Activated CD8-positive, alpha-beta memory T cell treated with anti-CD3 and anti-CD28 coated beads for 36 hours (primary cell): Measurements from ENCODE around the gene GPRIN3. TPM values are rescaled to one million over a fixed set of nuclear protein-coding genes. Genes with fewer than 3 reads are reported as not detected.
"Not testable (repeated sequence)": the region's sequence is repeated elsewhere in the genome, so short reads cannot be mapped to it uniquely, and the experiment has no call there.

Experiments used
- CTCF ChIA-PET: fragments of 350-600 bp; sonication (Branson Sonifier 250); formaldehyde crosslinking; loops from one replicate; lab custom pipeline; 2021; ENCODE audit warnings: antibody characterized with exemption; lab: Charles Lee
- POLR2A ChIA-PET: fragments of 350-600 bp; sonication (Branson Sonifier 250); formaldehyde crosslinking; loops from one replicate; lab custom pipeline; 2021; ENCODE audit warnings: antibody characterized with exemption; lab: Charles Lee
- total RNA-seq, 2 experiments: library from RNA; stranded (reverse); gene quantifications; one replicate each; pipeline ENCODE4 v1.2.3, GENCODE V29; 2021

GPRIN3 gene
- total RNA-seq, 2 experiments from 2014 or later, result 18.8 to 19.0 TPM

GRCh38 chr4:89213382-89213701 is 94.3 kb downstream of the GPRIN3 start:
- POLR2A ChIA-PET, result no interaction called here
- CTCF ChIA-PET, result no interaction called here

- POLR2A ChIA-PET, result no interaction called here
- CTCF ChIA-PET, result no interaction called here
Observed at GRCh38 chr4:89212666-89213381, 94.8 kb downstream of the GPRIN3 start.

DNA sequence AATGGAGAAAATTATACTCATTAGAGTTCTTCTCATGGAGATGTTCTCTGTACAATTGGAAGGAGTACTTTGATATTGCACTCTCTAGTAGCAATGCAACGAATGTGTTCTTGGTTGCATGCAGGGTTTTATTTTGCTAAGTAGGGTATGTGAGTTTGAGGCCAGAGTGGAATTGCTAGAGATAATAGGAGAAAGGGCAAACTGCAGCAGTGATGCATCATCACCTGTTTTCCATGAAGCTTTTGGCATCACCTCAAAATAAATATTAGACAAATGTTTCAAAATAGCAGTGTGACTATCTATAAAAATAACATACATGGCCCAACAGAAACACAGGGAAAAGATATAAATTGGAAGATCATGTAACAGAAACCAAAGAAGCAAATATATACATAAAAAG is 103.0 kb downstream of the GPRIN3 start:
- POLR2A ChIA-PET, result no interaction called here
- CTCF ChIA-PET, result no interaction called here

GRCh38 chr4:89203902-89204301 is 103.7 kb downstream of the GPRIN3 start:
- ChIA-PET POLR2A (no interaction called here), CTCF (no interaction called here)

GRCh38 chr4:89199394-89199793 is 108.2 kb downstream of the GPRIN3 start:
- CTCF ChIA-PET, POLR2A ChIA-PET: not testable (repeated sequence)

GRCh38 chr4:89197920-89198319 is 109.7 kb downstream of the GPRIN3 start:
- ChIA-PET CTCF (no interaction called here), POLR2A (no interaction called here)

DNA sequence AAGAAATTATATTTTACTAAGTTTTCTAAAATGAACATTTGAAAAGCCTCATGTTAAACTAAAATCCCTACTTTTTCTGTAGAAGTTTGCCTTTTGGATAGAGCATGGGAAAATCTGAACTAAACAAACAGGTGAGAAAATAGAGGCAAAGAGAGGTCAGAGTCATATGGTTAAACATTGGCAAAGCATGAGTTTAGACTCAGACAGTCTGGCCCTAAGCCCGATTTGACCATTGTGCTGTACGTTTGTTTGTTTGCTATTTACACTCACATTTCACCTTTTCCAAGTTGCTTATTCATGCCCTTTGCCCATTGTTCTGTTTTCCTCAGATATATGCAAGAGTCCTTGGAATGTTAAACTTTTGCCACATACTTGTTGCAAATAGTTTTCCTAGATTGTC is 110.9 kb downstream of the GPRIN3 start:
- CTCF ChIA-PET, result no interaction called here
- POLR2A ChIA-PET, result no interaction called here

DNA sequence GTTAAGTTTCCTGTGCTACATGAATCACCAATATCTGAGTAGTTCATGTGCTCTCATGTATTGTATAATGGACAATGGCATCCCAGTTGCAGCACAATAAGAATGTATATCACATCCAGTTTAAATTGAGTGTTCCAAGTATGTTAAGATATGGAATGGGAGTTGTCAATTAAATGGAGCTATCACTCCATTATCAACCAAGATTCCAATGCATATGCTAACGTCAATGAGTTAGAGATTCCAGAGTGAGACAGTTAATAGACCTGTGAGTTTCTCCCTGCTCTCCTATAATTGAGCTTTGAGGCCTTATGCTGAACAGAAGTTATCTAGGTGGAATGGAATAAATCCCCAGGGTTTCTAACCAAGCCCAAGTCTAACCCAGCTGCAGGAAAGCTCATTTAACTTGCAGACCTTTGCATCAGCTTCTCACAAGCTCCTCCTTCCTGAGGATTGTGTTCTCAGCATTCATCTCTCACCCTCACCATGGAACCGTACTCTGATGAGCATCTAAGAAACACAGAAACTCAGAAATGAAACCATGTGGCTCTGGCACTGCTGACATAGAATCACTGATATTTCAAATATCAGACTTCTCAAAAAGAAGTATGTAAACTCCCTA is 111.4 kb downstream of the GPRIN3 start:
- ChIA-PET POLR2A (no interaction called here), CTCF (no interaction called here)

GRCh38 chr4:89193843-89194242 is 113.8 kb downstream of the GPRIN3 start:
- ChIA-PET POLR2A (no interaction called here), CTCF (no interaction called here)

Other genes starting within 250 kb of the GPRIN3 start
- 1 to 10 TPM; 2.9 to 3.1 TPM for gene TIGD2, start 196.3 kb downstream of the GPRIN3 start, total RNA-seq